Subcutaneous abdominal adipose tissue (tissue), 5 donors: ENCODE measurements around the gene TACSTD2.
"Not testable (repeated sequence)": the region's sequence is repeated elsewhere in the genome, so short reads cannot be mapped to it uniquely, and the experiment has no call there.

Source experiments
- H3K27ac ChIP-seq: one replicate; pipeline ENCODE4 v1.7.0; 2013; ENCODE audit warnings: low read depth, mild to moderate bottlenecking, inconsistent platforms, low read length, moderate library complexity
- H3K27me3 ChIP-seq, 5 donors: one replicate each; pipeline ENCODE4 v1.7.0; 2013; ENCODE audit warnings: low read length in 5 of 5, inconsistent platforms in 1 of 5; ENCODE audit not compliant: control insufficient read depth in 5 of 5, insufficient read depth in 4 of 5
- H3K36me3 ChIP-seq, 5 donors: one replicate each; pipeline ENCODE4 v1.7.0; 2013; ENCODE audit warnings: low read length in 5 of 5; ENCODE audit not compliant: control insufficient read depth in 5 of 5, insufficient read depth in 5 of 5
- H3K4me1 ChIP-seq, 5 donors: one replicate each; pipeline ENCODE4 v1.7.0; 2013; ENCODE audit warnings: low read length in 5 of 5, mild to moderate bottlenecking in 3 of 5, moderate library complexity in 1 of 5; ENCODE audit not compliant: control insufficient read depth in 5 of 5, insufficient read depth in 5 of 5
- H3K4me3 ChIP-seq, 5 donors: one replicate each; pipeline ENCODE4 v1.7.0; 2013; ENCODE audit warnings: low read length in 5 of 5, low read depth in 1 of 5
- H3K9ac ChIP-seq, 5 donors: one replicate each; pipeline ENCODE4 v1.7.0; 2013; ENCODE audit warnings: low read length in 5 of 5, mild to moderate bottlenecking in 4 of 5, moderate library complexity in 3 of 5
- H3K9me3 ChIP-seq, 5 donors: one replicate each; pipeline ENCODE4 v1.7.0; 2013; ENCODE audit warnings: low read length in 5 of 5; ENCODE audit not compliant: control insufficient read depth in 5 of 5
- donor health status: healthy.
- donor health status: healthy.
- donor health status: healthy.
- donor health status: healthy.
- donor health status: healthy.

The TACSTD2 gene

DNA sequence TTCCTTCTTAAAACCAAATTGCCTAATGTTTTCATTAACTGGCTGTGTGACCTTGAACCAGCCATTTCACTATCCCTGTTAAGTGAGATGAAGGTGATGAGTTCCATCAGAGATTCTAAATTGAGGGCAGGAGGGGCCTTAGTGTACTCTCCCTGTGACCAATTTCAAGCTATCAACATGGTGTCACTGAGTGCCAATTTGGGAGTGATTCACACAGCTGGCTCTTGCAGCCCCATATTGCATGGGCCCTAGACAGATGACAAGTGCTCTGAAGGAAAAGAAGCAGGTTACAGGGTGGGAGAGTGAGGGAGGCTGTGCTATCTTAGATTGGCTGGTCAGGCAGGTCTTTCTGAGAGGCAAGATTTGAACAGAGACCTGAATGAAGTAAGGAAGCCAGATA is 13.0 kb upstream of the TACSTD2 start:
- Histone ChIP-seq H3K27me3 (peaks cover 0 to 2% (median 0%) of the 10 kb centered on the region in 5 donors), H3K9ac (no peak overlapping the region), H3K9me3 (no peaks in the 10 kb centered on the region), H3K36me3 (no peaks in the 10 kb centered on the region), H3K27ac (no peak overlapping the region), H3K4me1 (peaks cover 0 to 23% (median 16%) of the 10 kb centered on the region in 5 donors), H3K4me3 (no peak overlapping the region)

DNA sequence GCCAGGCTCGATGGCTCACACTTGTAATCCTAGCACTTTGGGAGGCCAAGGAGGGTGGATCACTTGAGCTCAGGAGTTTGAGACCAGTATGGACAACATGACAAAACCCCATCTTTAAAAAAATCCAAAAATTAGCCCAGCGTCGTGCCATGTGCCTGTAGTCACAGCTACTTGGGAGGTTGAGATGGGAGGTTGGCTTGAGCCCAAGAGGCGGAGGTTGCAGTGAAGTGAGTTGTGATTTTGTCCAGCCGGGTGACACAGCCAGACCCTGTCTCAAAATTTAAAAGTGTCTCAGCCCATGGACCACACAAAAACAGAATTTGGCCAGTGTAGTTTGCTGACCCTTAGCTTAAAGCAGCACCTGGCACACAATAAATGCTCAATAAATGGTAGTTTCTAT is 11.3 kb upstream of the TACSTD2 start:
- no peaks in the 10 kb centered on the region for H3K36me3 ChIP-seq
- H3K4me1 ChIP-seq = peaks cover 0 to 38% (median 31%) of the 10 kb centered on the region in 5 donors
- no peak overlapping the region for H3K27ac ChIP-seq
- H3K9ac ChIP-seq = no peak overlapping the region
- no peak overlapping the region for H3K4me3 ChIP-seq
- H3K27me3 ChIP-seq = peaks cover 0 to 2% (median 0%) of the 10 kb centered on the region in 5 donors
- no peaks in the 10 kb centered on the region for H3K9me3 ChIP-seq

DNA sequence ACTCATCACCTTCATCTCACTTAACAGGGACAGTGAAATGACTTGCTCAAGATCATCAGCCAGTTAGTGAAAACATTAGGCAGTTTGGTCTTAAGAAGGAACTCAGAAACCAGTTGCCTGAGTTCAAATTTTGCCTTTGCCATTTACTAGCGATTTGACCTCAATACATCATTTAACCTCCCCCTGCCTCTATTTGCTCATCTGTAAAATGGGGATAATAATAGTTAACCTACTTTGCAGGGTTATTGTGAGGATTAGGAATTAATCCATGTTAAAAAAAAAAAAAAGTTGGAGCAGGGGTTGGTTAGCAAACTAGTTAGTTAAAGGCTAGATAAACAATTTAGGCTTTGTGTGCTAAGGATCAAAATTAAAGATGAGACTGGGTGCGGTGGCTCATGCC is 10.6 kb upstream of the TACSTD2 start:
- Histone ChIP-seq H3K9me3 (no peaks in the 10 kb centered on the region), H3K4me3 (no peak overlapping the region), H3K9ac (no peak overlapping the region)

DNA sequence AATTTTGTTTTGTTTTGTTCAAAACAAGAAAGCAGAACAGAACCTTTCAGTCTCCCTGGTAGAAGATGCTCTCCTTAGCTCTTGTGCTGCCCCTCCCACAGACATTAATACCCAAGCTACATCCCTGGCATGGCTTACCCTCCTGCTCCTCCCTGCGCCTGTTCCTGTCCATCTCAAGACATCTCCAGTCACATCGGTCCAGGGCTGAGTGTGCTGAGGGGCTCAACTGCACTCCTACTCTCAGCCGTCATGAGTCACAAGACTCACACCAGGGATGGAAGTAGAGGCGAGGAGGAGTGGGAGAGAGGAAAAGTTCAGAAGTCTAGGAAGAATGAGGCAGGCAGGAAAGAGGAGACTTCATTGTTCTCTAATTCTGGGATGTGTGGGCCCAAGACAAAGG is 9.2 kb upstream of the TACSTD2 start:
- Histone ChIP-seq H3K4me3 (no peak overlapping the region), H3K27ac (no peak overlapping the region), H3K9ac (no peak overlapping the region), H3K36me3 (no peaks in the 10 kb centered on the region), H3K27me3 (peaks cover 0 to 2% (median 0%) of the 10 kb centered on the region in 5 donors), H3K9me3 (no peaks in the 10 kb centered on the region), H3K4me1 (peaks cover 0 to 26% (median 23%) of the 10 kb centered on the region in 5 donors)

More for the DNA sequence above, 10.6 kb upstream of the TACSTD2 start:
- peaks cover 0 to 2% (median 0%) of the 10 kb centered on the region in 5 donors for H3K27me3 ChIP-seq
- no peak overlapping the region for H3K27ac ChIP-seq
- peaks cover 0 to 34% (median 29%) of the 10 kb centered on the region in 5 donors for H3K4me1 ChIP-seq
- no peaks in the 10 kb centered on the region for H3K36me3 ChIP-seq

GRCh38 chr1:58585581-58586151 is 8.6 kb upstream of the TACSTD2 start:
- Histone ChIP-seq H3K9ac (no peak overlapping the region), H3K36me3 (no peaks in the 10 kb centered on the region), H3K27me3 (peaks cover 0 to 2% (median 0%) of the 10 kb centered on the region in 5 donors), H3K27ac (peak overlapping the region; percentile 8), H3K4me1 (peaks cover 0 to 26% (median 23%) of the 10 kb centered on the region in 5 donors), H3K4me3 (no peak overlapping the region), H3K9me3 (no peaks in the 10 kb centered on the region)

- Histone ChIP-seq H3K36me3 (no peaks in the 10 kb centered on the region), H3K4me1 (peaks cover 0 to 26% (median 23%) of the 10 kb centered on the region in 5 donors), H3K9ac (no peak overlapping the region), H3K27ac (peak overlapping the region; percentile 8), H3K27me3 (peaks cover 0 to 2% (median 0%) of the 10 kb centered on the region in 5 donors), H3K4me3 (no peak overlapping the region), H3K9me3 (no peaks in the 10 kb centered on the region)
Observed at GRCh38 chr1:58585166-58585565, 8.1 kb upstream of the TACSTD2 start.

- Histone ChIP-seq H3K36me3 (no peaks in the 10 kb centered on the region), H3K9ac (no peak overlapping the region), H3K27ac (peak overlapping the region; percentile 21), H3K27me3 (peaks cover 0 to 2% (median 0%) of the 10 kb centered on the region in 5 donors), H3K4me3 (no peak overlapping the region), H3K9me3 (no peaks in the 10 kb centered on the region), H3K4me1 (peaks cover 0 to 26% (median 23%) of the 10 kb centered on the region in 5 donors)
Observed at GRCh38 chr1:58584082-58584895, 7.2 kb upstream of the TACSTD2 start.

GRCh38 chr1:58583496-58583895 is 6.4 kb upstream of the TACSTD2 start:
- peak overlapping the region; percentile 21 for H3K27ac ChIP-seq
- peaks cover 0 to 2% (median 0%) of the 10 kb centered on the region in 5 donors for H3K27me3 ChIP-seq
- peaks cover 0 to 26% (median 23%) of the 10 kb centered on the region in 5 donors for H3K4me1 ChIP-seq
- H3K9ac ChIP-seq = no peak overlapping the region
- H3K4me3 ChIP-seq = no peak overlapping the region
- no peaks in the 10 kb centered on the region for H3K9me3 ChIP-seq
- no peaks in the 10 kb centered on the region for H3K36me3 ChIP-seq

GRCh38 chr1:58582143-58582542 is 5.1 kb upstream of the TACSTD2 start:
- H3K9ac ChIP-seq, H3K36me3 ChIP-seq: not testable (repeated sequence)

GRCh38 chr1:58581641-58582040 is 4.6 kb upstream of the TACSTD2 start:
- Histone ChIP-seq H3K4me1 (peaks cover 0 to 41% (median 34%) of the 10 kb centered on the region in 5 donors), H3K27ac (no peak overlapping the region), H3K27me3 (peaks cover 0 to 9% (median 5%) of the 10 kb centered on the region in 5 donors), H3K9ac (no peak overlapping the region), H3K4me3 (no peak overlapping the region), H3K9me3 (no peaks in the 10 kb centered on the region), H3K36me3 (no peaks in the 10 kb centered on the region)

More at GRCh38 chr1:58582143-58582542, 5.1 kb upstream of the TACSTD2 start:
- H3K27ac ChIP-seq, H3K9me3 ChIP-seq, H3K4me3 ChIP-seq, H3K27me3 ChIP-seq: not testable (repeated sequence)
- peaks cover 0 to 36% (median 30%) of the 10 kb centered on the region in 5 donors for H3K4me1 ChIP-seq
